Measurements from ENCODE around the gene RARS2. TPM values are rescaled to one million over a fixed set of nuclear protein-coding genes. Genes with fewer than 3 reads are reported as not detected.

RARS2 gene
- total and polyA plus RNA-seq, 9 of the 15 experiments (the other 6 are each of a cell fraction or from before 2014, with no cell fraction given): 30.0 to 92.7 (median 43.4) TPM

GRCh38 chr6:87540539-87540938 lies 49.2 kb downstream of the RARS2 start (continued):
- no peak for TF ChIP-seq CBX8 (IDR thresholded peaks at IDR 0.05; ENCODE audit: borderline replicate concordance, extremely low read depth, low read depth, low read length, poor library complexity, severe bottlenecking)

- peak; percentile 25 for TF ChIP-seq ZNF280A (IDR thresholded peaks at IDR 0.05; ENCODE audit: low read depth, partially characterized antibody)
- TF ChIP-seq ZNF217 (CRISPR knock-in tag; IDR thresholded peaks at IDR 0.05): no peak
- TF ChIP-seq DEAF1 (CRISPR knock-in tag; IDR thresholded peaks at IDR 0.05): no peak
- 0 out of 3 replicates have a peak, but pooled peaks of 1 of the 2 experiments have one; percentile 65 for TF ChIP-seq CBX3 (IDR thresholded peaks at IDR 0.05; ENCODE audit: borderline replicate concordance in 1 of 2, low read length in 2 of 2)
- FAIRE-seq: no peak
These were observed 50.2 kb downstream of the RARS2 start for GRCh38 chr6:87539554-87539953.

More at GRCh38 chr6:87539554-87539953, 50.2 kb downstream of the RARS2 start:
- WGBS (ENCODE audit: insufficient coverage, low coverage, missing lambda C conversion rate): 96% methylated on average over 6 of the region's 6 CpGs
- no peaks in the 10 kb centered on the region for H3K79me2 ChIP-seq (ENCODE audit: control insufficient read depth, insufficient read depth, low read length)
- H3K27me3 ChIP-seq (ENCODE audit: control insufficient read depth in 2 of 2, insufficient read depth in 2 of 2, low read length in 2 of 2): no peaks in the 10 kb centered on the region
- no peak overlapping the region for H3K9ac ChIP-seq (ENCODE audit: insufficient read depth in 1 of 2, low read depth in 2 of 2, low read length in 2 of 2)
- no TSS peak for BruUV-seq (replicated peaks)
- in situ Hi-C loops (cut with MboI): no loop called here
- no peaks in the 10 kb centered on the region for H3K4me1 ChIP-seq (replicated peaks in 1 of 2; ENCODE audit: control insufficient read depth in 2 of 2, insufficient read depth in 2 of 2, low read length in 2 of 2)
- peaks cover 54% of the 10 kb centered on the region for H3K36me3 ChIP-seq (ENCODE audit: control insufficient read depth, insufficient read depth, low read length)
- H3K9me1 ChIP-seq (ENCODE audit: control insufficient read depth, insufficient read depth, low read length): no peaks in the 10 kb centered on the region
- no peak overlapping the region for H3K4me2 ChIP-seq (ENCODE audit: insufficient read depth, low read length)
- no peak overlapping the region for H3K4me3 ChIP-seq
- CTCF ChIA-PET (ENCODE audit: low intra/inter-chr PET ratio): no interaction called here
- no peak overlapping the region for H2AFZ ChIP-seq (ENCODE audit: low read depth, low read length)
- intact Hi-C loops (cut with micrococcal nuclease): no loop called here
- H4K20me1 ChIP-seq (replicated peaks; ENCODE audit: control insufficient read depth, insufficient read depth, low read length): no peaks in the 10 kb centered on the region
- ATAC-seq: no peak
- DNase-seq (ENCODE audit: extremely low read depth in 1 of 4, low spot score in 3 of 4): no peak
- no peak overlapping the region for H3K27ac ChIP-seq (ENCODE audit: extremely low read depth, low read depth, low read length)
- H3K9me3 ChIP-seq (replicated peaks; ENCODE audit: control insufficient read depth, insufficient read depth, low read depth, low read length): no peaks in the 10 kb centered on the region
- POLR2A ChIA-PET: no interaction called here

All from K562 (cell line).